ENCODE measurements around the gene LBX2. TPM values are rescaled to one million over a fixed set of nuclear protein-coding genes. Genes with fewer than 3 reads are reported as not detected.

The LBX2 gene
- total RNA-seq, 1 donor from 2014 or later, result 0.69 TPM

GRCh38 chr2:74450570-74451190 is 48.7 kb downstream of the LBX2 start:
- intact Hi-C loops (cut with micrococcal nuclease), result no loop called here
- peaks cover 25% of the 10 kb centered on the region for H3K4me1 Mint-ChIP-seq
- CTCF ChIA-PET, result no interaction called here
- H3K9me3 Mint-ChIP-seq, result no peaks in the 10 kb centered on the region
- ATAC-seq (ENCODE audit: low read depth), result no peak
- TF ChIP-seq CTCF (IDR thresholded peaks at IDR 0.05), result no peak
- H3K27ac Mint-ChIP-seq, result no peak overlapping the region
- POLR2A ChIA-PET, result no interaction called here
- peaks cover 8% of the 10 kb centered on the region for H3K36me3 Mint-ChIP-seq (ENCODE audit: low read depth)
- DNase-seq, result no peak
- no peaks in the 10 kb centered on the region for H3K27me3 Mint-ChIP-seq
- H3K4me3 Mint-ChIP-seq, result no peak overlapping the region

- Mint-ChIP-seq H3K27ac (no peak overlapping the region), H3K9me3 (no peaks in the 10 kb centered on the region), H3K36me3 (ENCODE audit: low read depth) (no peaks in the 10 kb centered on the region), H3K4me1 (peaks cover 15% of the 10 kb centered on the region), H3K27me3 (peaks cover 12% of the 10 kb centered on the region), H3K4me3 (no peak overlapping the region)
- ATAC-seq (ENCODE audit: low read depth), result no peak
- TF ChIP-seq CTCF (IDR thresholded peaks at IDR 0.05), result no peak
- DNase-seq, result no peak
- intact Hi-C loops (cut with micrococcal nuclease), result no loop called here
- ChIA-PET POLR2A (no interaction called here), CTCF (no interaction called here)
These were observed 50.6 kb downstream of the LBX2 start for GRCh38 chr2:74448771-74449170.

Other genes with a start within 250 kb of the LBX2 start
- 5.4 and 5.9 TPM in 2 replicates for gene SLC4A5, start 156.2 kb downstream of the LBX2 start, total RNA-seq
- gene DCTN1, start 119.3 kb downstream of the LBX2 start, total RNA-seq, result 122 and 137 TPM in 2 replicates
- 3.9 and 5.5 TPM in 2 replicates for gene C2orf81, start 78.0 kb downstream of the LBX2 start, total RNA-seq
- gene WDR54, start 77.9 kb downstream of the LBX2 start, total RNA-seq, result 32.3 and 33.5 TPM in 2 replicates
- 8.3 and 11.6 TPM in 2 replicates for gene RTKN, start 57.7 kb downstream of the LBX2 start, total RNA-seq
- 47.9 and 51.3 TPM in 2 replicates for gene INO80B, start 44.5 kb downstream of the LBX2 start, total RNA-seq
- gene WBP1, start 41.2 kb downstream of the LBX2 start, total RNA-seq, result 61.4 and 65.3 TPM in 2 replicates
- gene MOGS, start 34.2 kb downstream of the LBX2 start, total RNA-seq, result 70.8 and 85.7 TPM in 2 replicates
- 86.9 and 98.8 TPM in 2 replicates for gene MRPL53, start 26.9 kb downstream of the LBX2 start, total RNA-seq
- gene CCDC142, start 16.6 kb downstream of the LBX2 start, total RNA-seq, result 29.3 and 40.4 TPM in 2 replicates
- 41.9 and 49.1 TPM in 2 replicates for gene TTC31, start 16.5 kb downstream of the LBX2 start, total RNA-seq
- gene PCGF1, start 8.1 kb upstream of the LBX2 start, total RNA-seq, result 29.3 and 34.7 TPM in 2 replicates
- not detected in 2 replicates for gene TLX2, start 14.8 kb upstream of the LBX2 start, total RNA-seq
- gene DQX1, start 26.6 kb upstream of the LBX2 start, total RNA-seq, result 0.51 and 0.73 TPM in 2 replicates
- gene AUP1, start 30.1 kb upstream of the LBX2 start, total RNA-seq, result 167 and 177 TPM in 2 replicates
- gene HTRA2, start 30.3 kb upstream of the LBX2 start, total RNA-seq, result 49.4 and 53.1 TPM in 2 replicates
- 1.4 and 2.3 TPM in 2 replicates for gene LOXL3, start 54.3 kb upstream of the LBX2 start, total RNA-seq
- gene DOK1, start 55.1 kb upstream of the LBX2 start, total RNA-seq, result 33.8 and 35.1 TPM in 2 replicates
- gene M1AP, start 148.7 kb upstream of the LBX2 start, total RNA-seq, result not detected in 2 replicates
- 10.2 and 11.6 TPM in 2 replicates for gene SEMA4F, start 154.6 kb upstream of the LBX2 start, total RNA-seq

Measured in activated B cell treated with CpG ODN at 0.5 μM for 24 hours (primary cell).